ENCODE data around the gene SP7. TPM values are rescaled to one million over a fixed set of nuclear protein-coding genes. Genes with fewer than 3 reads are reported as not detected.

SP7 gene
- total and polyA plus RNA-seq, 9 of the 15 experiments (the other 6 are each of a cell fraction or from before 2014, with no cell fraction given): 0.04 TPM; not detected in 8

DNA sequence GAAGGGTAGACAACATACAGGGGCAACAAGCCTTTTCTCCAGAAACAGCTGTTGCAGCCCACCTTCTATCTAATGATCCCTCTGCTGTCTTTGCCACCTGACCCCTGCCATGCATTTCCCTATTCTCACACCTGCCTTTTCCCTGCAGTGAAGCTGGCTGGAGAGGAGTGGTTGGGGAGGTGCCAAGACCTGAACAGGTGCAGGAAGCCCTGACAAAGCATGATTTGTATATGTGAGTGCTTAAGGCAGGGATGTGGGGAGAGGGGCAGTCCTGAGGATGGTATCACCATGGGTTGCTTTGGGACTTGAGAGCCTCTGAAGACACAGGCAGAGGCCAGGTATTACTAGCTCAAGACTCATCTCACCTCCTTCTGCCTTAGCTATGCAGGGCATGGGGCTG, 43.7 kb downstream of the SP7 start (continued):
- TF ChIP-seq, protein P1, sequence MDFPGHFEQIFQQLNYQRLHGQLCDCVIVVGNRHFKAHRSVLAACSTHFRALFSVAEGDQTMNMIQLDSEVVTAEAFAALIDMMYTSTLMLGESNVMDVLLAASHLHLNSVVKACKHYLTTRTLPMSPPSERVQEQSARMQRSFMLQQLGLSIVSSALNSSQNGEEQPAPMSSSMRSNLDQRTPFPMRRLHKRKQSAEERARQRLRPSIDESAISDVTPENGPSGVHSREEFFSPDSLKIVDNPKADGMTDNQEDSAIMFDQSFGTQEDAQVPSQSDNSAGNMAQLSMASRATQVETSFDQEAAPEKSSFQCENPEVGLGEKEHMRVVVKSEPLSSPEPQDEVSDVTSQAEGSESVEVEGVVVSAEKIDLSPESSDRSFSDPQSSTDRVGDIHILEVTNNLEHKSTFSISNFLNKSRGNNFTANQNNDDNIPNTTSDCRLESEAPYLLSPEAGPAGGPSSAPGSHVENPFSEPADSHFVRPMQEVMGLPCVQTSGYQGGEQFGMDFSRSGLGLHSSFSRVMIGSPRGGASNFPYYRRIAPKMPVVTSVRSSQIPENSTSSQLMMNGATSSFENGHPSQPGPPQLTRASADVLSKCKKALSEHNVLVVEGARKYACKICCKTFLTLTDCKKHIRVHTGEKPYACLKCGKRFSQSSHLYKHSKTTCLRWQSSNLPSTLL (IDR thresholded peaks at IDR 0.05): no peak
- TF ChIP-seq GABPA (tag; conservative IDR thresholded peaks at IDR 0.05; ENCODE audit: low read depth) (no peak), HMG20B (CRISPR knock-in tag; IDR thresholded peaks at IDR 0.05) (no peak), DNMT1 (IDR thresholded peaks at IDR 0.05) (no peak), CBX2 (IDR thresholded peaks at IDR 0.05; ENCODE audit: insufficient read depth, low read length, poor library complexity, severe bottlenecking) (no peak), CSDE1 (IDR thresholded peaks at IDR 0.05) (no peak)

DNA sequence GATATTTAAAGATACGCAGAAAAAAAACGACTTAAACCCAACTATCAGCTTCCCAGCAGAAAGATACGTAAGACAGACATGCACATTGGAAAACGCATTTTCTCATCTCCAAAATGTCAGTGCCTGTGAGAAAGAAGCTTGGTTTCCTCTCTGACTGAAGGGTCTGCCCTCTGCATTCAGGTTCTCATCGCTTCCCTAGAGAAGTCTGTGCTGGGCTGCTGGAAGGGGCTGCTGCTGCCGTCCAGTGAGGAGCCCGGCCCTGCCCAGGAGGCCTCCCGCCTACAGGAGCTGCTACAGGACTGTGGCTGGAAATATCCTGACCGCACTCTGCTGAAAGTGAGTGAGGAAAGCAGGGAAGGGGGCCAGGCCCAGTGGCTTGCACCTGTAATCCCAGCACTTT, 45.5 kb downstream of the SP7 start:
- Histone ChIP-seq H4K20me1 (replicated peaks; ENCODE audit: control insufficient read depth, insufficient read depth, low read length) (no peaks in the 10 kb centered on the region), H3K9ac (ENCODE audit: insufficient read depth in 1 of 2, low read depth in 2 of 2, low read length in 2 of 2) (peak overlapping the region in 1 of 2 experiments; percentile 59; a peak in 1 of 4 replicates), H3K4me1 (replicated peaks in 1 of 2; ENCODE audit: control insufficient read depth in 2 of 2, insufficient read depth in 2 of 2, low read length in 2 of 2) (peaks cover 3 to 12% of the 10 kb centered on the region in 2 experiments; a peak in 3 of 5 replicates), H3K9me1 (ENCODE audit: control insufficient read depth, insufficient read depth, low read length) (no peaks in the 10 kb centered on the region), H3K4me2 (ENCODE audit: insufficient read depth, low read length) (no peak overlapping the region), H3K4me3 (no peak overlapping the region), H3K27ac (ENCODE audit: extremely low read depth, low read depth, low read length) (no peak overlapping the region), H3K79me2 (ENCODE audit: control insufficient read depth, insufficient read depth, low read length) (peaks cover 5% of the 10 kb centered on the region), H3K36me3 (ENCODE audit: control insufficient read depth, insufficient read depth, low read length) (peaks cover 79% of the 10 kb centered on the region), H2AFZ (ENCODE audit: low read depth, low read length) (no peak overlapping the region), H3K9me3 (replicated peaks; ENCODE audit: control insufficient read depth, insufficient read depth, low read depth, low read length) (no peaks in the 10 kb centered on the region), H3K27me3 (ENCODE audit: control insufficient read depth in 2 of 2, insufficient read depth in 2 of 2, low read length in 2 of 2) (no peaks in the 10 kb centered on the region)
- ChIA-PET POLR2A (interaction anchor here (0.7 to 4.1 kb wide), 3 partner anchors 12 to 280 kb away, joined by 3 to 16 read pairs (median 5); no protein-coding TSS in a partner anchor), CTCF (ENCODE audit: low intra/inter-chr PET ratio) (no interaction called here)
- BruUV-seq (replicated peaks): no TSS peak
- intact Hi-C loops (cut with micrococcal nuclease) (no loop called here), in situ Hi-C loops (cut with MboI) (no loop called here)
- FAIRE-seq (no peak), ATAC-seq (no peak), DNase-seq (ENCODE audit: extremely low read depth in 1 of 4, low spot score in 3 of 4) (no peak)
- WGBS (ENCODE audit: insufficient coverage, low coverage, missing lambda C conversion rate): 73% methylated on average over 9 of the region's 9 CpGs
- TF ChIP-seq ZEB2 (IDR thresholded peaks at IDR 0.05) (no peak), HMG20B (CRISPR knock-in tag; IDR thresholded peaks at IDR 0.05) (no peak), ARHGAP35 (IDR thresholded peaks at IDR 0.05; ENCODE audit: partially characterized antibody) (no peak), TAF7 (tag; IDR thresholded peaks at IDR 0.05) (no peak), POLR2B (IDR thresholded peaks at IDR 0.05; ENCODE audit: low read depth, partially characterized antibody) (no peak), MTA3 (IDR thresholded peaks at IDR 0.05; ENCODE audit: borderline replicate concordance) (no peak), ELF4 (CRISPR knock-in tag; IDR thresholded peaks at IDR 0.05) (no peak)

All from K562 (cell line).